Lung (tissue), 12 donors: ENCODE data around the gene HMGCLL1. TPM values are rescaled to one million over a fixed set of nuclear protein-coding genes. Genes with fewer than 3 reads are reported as not detected.

Source experiments
- ATAC-seq: fragments of 200-7000 bp; cut with Tn5 transposase; one replicate; pipeline ENCODE4 v1.9.1; 2020; ENCODE audit warnings: moderate number of reproducible peaks; ENCODE audit not compliant: insufficient read depth, low FRiP score
- DNase-seq, 3 donors: peaks; one replicate each; pipeline ENCODE4 v3.0.0-alpha.2; 2013 to 2017
- H3K27ac ChIP-seq, 2 donors: one replicate each; pipeline ENCODE4 v1.5.1; 2013; ENCODE audit warnings: mild to moderate bottlenecking in 2 of 2, moderate library complexity in 2 of 2, control low read depth in 1 of 2, inconsistent platforms in 1 of 2, low read depth in 1 of 2, low read length in 1 of 2
- H3K27me3 ChIP-seq, 3 donors: one replicate each; pipeline ENCODE4 v1.5.1; 2013; ENCODE audit warnings: low read length in 2 of 3; ENCODE audit not compliant: control insufficient read depth in 3 of 3, insufficient read depth in 3 of 3
- H3K36me3 ChIP-seq, 4 donors: one replicate each; pipeline ENCODE4 v1.5.1; 2013; ENCODE audit warnings: low read length in 4 of 4, mild to moderate bottlenecking in 1 of 4, moderate library complexity in 1 of 4; ENCODE audit not compliant: control insufficient read depth in 4 of 4, insufficient read depth in 4 of 4
- H3K4me1 ChIP-seq, 5 donors: one replicate each; pipeline ENCODE4 v1.5.1; 2013; ENCODE audit warnings: low read length in 5 of 5, mild to moderate bottlenecking in 2 of 5, moderate library complexity in 1 of 5; ENCODE audit not compliant: control insufficient read depth in 5 of 5, insufficient read depth in 5 of 5
- H3K4me3 ChIP-seq: one replicate; pipeline ENCODE4 v1.5.1; 2013; ENCODE audit warnings: mild to moderate bottlenecking, control low read depth, moderate library complexity
- H3K9ac ChIP-seq, 2 donors: one replicate each; pipeline ENCODE4 v1.5.1; 2013; ENCODE audit warnings: low read length in 2 of 2, control low read depth in 1 of 2; ENCODE audit not compliant: insufficient read depth in 1 of 2
- H3K9me3 ChIP-seq, 4 donors: one replicate each; pipeline ENCODE4 v1.5.1; 2013; ENCODE audit warnings: low read length in 3 of 4, mild to moderate bottlenecking in 1 of 4, moderate library complexity in 1 of 4; ENCODE audit not compliant: control insufficient read depth in 4 of 4, insufficient read depth in 3 of 4
- WGBS, 2 donors: extraction: QIAGEN DNeasy Blood & Tissue Kit; methylation state at CpG; one replicate each; pipeline ENCODE4 v1.1.7; 2013; 5-methylcytosine and 5-hydroxymethylcytosine counted together
- polyA plus RNA-seq, 2 donors: library from polyadenylated mRNA; stranded (reverse); fragments of 200-250 nt; gene quantifications; one replicate each; pipeline ENCODE4 v1.2.1, GENCODE V29; 2013
- total RNA-seq, 2 donors: library from RNA; depleted of rRNA in 1 of 2; stranded (reverse); fragments of >200 nt in 1 of 2; gene quantifications; one replicate each; pipeline ENCODE4 v1.2.1, GENCODE V29; 2014 to 2021
- TF ChIP-seq, protein P1 (sequence below): IDR thresholded peaks from 2 replicates; pipeline ENCODE4 v1.5.1; 2012; ENCODE audit warnings: mild to moderate bottlenecking; ENCODE audit errors: control extremely low read depth, extremely low read depth
- donor health status: control.
- donor health status: control.
- donor health status: Bipolar disorder and iron deficiency.
- donor health status: healthy.
- donor health status: DM: yes; HTN: yes; CAD: no.

Gene HMGCLL1
- total and polyA plus RNA-seq, 4 donors = 0.26 to 14.8 (median 2.1) TPM

DNA sequence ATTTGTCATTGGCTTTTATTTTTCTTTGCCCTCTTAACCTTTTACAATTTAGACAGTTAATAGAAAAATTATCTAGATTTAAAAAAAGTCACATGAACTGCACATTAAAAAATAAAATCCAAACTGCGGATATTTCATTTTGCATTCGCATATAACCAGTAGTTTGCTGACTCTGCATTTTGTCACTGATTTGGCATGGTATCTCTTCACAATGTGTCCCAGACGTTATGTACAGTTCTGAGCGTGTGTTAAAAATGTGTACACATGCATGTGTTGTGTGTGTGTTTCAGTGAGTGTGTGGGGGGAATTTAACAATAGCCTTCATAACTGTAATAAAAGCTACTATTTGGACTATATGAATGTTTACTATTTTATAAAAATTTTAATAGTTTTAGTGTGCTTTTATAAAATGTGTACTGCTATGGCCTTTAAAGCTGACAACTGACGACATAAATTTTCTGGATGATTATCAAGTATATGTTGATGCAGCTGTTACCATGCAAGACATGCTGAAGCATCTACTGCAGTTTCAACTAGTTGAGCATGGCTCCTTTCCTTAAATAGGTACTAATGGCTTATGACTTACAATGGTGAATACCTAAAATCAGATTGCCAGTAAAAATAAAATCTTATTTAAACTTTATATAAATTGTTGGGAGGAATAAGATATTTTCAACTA, 67.7 kb downstream of the HMGCLL1 start:
- peaks cover 0 to 2% (median 0%) of the 10 kb centered on the region in 4 donors for H3K36me3 ChIP-seq
- H3K9me3 ChIP-seq = no peaks in the 10 kb centered on the region
- 82 to 89% methylated on average over 5 of the region's 5 CpGs for WGBS, 2 donors
- ATAC-seq (no peak), DNase-seq (peak in 2 of 3 donors; percentile 65 to 69)
- TF ChIP-seq, protein P1, sequence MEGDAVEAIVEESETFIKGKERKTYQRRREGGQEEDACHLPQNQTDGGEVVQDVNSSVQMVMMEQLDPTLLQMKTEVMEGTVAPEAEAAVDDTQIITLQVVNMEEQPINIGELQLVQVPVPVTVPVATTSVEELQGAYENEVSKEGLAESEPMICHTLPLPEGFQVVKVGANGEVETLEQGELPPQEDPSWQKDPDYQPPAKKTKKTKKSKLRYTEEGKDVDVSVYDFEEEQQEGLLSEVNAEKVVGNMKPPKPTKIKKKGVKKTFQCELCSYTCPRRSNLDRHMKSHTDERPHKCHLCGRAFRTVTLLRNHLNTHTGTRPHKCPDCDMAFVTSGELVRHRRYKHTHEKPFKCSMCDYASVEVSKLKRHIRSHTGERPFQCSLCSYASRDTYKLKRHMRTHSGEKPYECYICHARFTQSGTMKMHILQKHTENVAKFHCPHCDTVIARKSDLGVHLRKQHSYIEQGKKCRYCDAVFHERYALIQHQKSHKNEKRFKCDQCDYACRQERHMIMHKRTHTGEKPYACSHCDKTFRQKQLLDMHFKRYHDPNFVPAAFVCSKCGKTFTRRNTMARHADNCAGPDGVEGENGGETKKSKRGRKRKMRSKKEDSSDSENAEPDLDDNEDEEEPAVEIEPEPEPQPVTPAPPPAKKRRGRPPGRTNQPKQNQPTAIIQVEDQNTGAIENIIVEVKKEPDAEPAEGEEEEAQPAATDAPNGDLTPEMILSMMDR = no peak
- no peak overlapping the region for H3K4me3 ChIP-seq
- H3K27me3 ChIP-seq = no peaks in the 10 kb centered on the region
- no peak overlapping the region for H3K27ac ChIP-seq
- H3K9ac ChIP-seq = no peak overlapping the region
- peaks cover 0 to 3% (median 0%) of the 10 kb centered on the region in 5 donors for H3K4me1 ChIP-seq

DNA sequence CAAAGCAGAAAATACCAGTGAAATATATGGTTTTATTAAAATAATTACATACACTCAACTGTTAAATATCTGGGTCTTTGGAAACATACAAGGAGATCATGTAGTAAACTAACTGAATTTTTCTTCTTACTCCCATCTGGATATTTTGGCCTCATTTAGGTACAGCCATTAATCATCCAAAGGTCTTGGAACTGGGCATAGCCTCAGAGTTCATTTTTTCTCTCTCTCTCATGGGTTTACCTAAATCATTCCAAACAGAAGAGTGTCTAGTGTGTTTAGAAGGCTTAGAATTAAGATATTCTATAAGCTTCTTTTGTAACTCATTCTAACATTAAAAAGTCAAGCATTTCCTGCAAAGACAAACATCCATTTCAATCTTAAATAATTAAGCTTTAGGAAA, 79.4 kb downstream of the HMGCLL1 start:
- no peak overlapping the region for H3K9ac ChIP-seq
- peaks cover 0 to 9% (median 0%) of the 10 kb centered on the region in 5 donors for H3K4me1 ChIP-seq
- H3K27me3 ChIP-seq = no peaks in the 10 kb centered on the region
- no peaks in the 10 kb centered on the region for H3K9me3 ChIP-seq
- ATAC-seq (no peak), DNase-seq (no peak)
- no peak overlapping the region for H3K27ac ChIP-seq
- no peak overlapping the region for H3K4me3 ChIP-seq
- TF ChIP-seq, protein P1 = no peak
- no peaks in the 10 kb centered on the region for H3K36me3 ChIP-seq

DNA sequence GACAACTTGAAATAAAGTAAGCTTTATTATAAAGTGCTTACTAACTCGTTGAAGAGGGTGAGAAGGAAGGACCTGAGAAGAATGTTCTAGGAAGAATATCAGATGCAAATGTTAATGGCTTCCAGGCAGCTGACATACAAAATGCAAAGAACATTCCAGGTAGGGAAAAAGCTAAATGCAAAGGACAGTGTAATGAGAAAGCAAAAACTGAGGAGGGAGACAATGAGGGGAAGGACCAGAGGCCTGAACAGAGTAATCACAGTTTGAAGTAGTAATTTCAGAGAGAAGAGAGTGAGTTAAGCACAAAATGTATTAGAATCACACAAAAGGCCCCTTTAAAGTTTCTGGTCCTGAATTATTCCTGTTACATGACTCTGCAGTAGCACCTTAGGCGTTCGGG, 81.3 kb downstream of the HMGCLL1 start:
- H3K27me3 ChIP-seq = no peaks in the 10 kb centered on the region
- H3K9me3 ChIP-seq = no peaks in the 10 kb centered on the region
- ATAC-seq = no peak
- no peaks in the 10 kb centered on the region for H3K36me3 ChIP-seq
- no peak overlapping the region for H3K27ac ChIP-seq
- WGBS, 2 donors = 71 to 83% methylated on average over 3 of the region's 3 CpGs
- DNase-seq = no peak
- H3K9ac ChIP-seq = no peak overlapping the region
- H3K4me3 ChIP-seq = no peak overlapping the region
- TF ChIP-seq, protein P1 = no peak
- H3K4me1 ChIP-seq = peaks cover 0 to 15% (median 0%) of the 10 kb centered on the region in 5 donors

DNA sequence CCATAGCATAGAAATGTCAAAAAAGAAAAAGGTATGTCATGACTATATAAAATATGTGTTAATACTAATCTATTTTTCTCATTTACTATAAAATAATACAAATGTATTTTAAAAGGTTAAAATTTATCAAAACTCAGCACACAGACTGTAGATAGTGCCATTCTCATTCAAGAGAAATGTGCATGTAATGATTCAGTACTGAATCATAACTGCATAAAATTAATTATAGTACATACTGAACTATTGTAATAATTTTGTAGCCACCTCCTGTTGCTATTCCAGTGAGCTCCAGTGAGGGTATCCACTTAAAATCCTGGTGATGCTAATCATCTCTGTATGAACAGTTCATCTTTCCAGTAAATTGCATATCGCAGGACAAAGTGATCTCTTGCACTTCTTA, 82.8 kb downstream of the HMGCLL1 start:
- peaks cover 0 to 15% (median 0%) of the 10 kb centered on the region in 5 donors for H3K4me1 ChIP-seq
- H3K9me3 ChIP-seq = no peaks in the 10 kb centered on the region
- H3K27me3 ChIP-seq = no peaks in the 10 kb centered on the region
- TF ChIP-seq, protein P1 = no peak
- H3K36me3 ChIP-seq = no peaks in the 10 kb centered on the region
- DNase-seq (no peak), ATAC-seq (no peak)
- H3K4me3 ChIP-seq = no peak overlapping the region
- 97 to 100% methylated on average over 1 of the region's 1 CpG for WGBS, 2 donors
- H3K27ac ChIP-seq = no peak overlapping the region
- no peak overlapping the region for H3K9ac ChIP-seq
